GM13977 (cell line): ENCODE data around the gene KCNN3.

Source experiments
- DNase-seq: peaks from one replicate; pipeline ENCODE4 v3.0.0; 2012; ENCODE audit warnings: low spot score
- CTCF ChIP-seq: IDR thresholded peaks from 2 replicates; pipeline ENCODE4 v1.5.1; 2012; ENCODE audit warnings: mild to moderate bottlenecking, control low read depth; ENCODE audit not compliant: insufficient read depth; ENCODE audit errors: extremely low read depth, missing control alignments
- in situ Hi-C: fragments of 300-500 bp; cut with MboI; formaldehyde crosslinking; loops from one replicate; pipeline ENCODE4 v1.12.0; 2022; ENCODE audit warnings: low sequenced_read_pairs, low pct_unique_long_range_greater_than_20kb, mixed read lengths, inconsistent platforms; ENCODE audit not compliant: unreplicated experiment

KCNN3 gene

GRCh38 chr1:154669464-154670282, 200.4 kb downstream of the KCNN3 start:
- peak; percentile 92 for TF ChIP-seq CTCF
- peak; percentile 92 for DNase-seq
- in situ Hi-C loops, result loop anchor here (10.0 to 25.0 kb wide), 2 partner anchors 205 to 393 kb away; partner anchors contain the start of genes ADAM15, EFNA4 and KCNN3

- TF ChIP-seq CTCF, result no peak
- in situ Hi-C loops, result loop anchor here (10.0 to 25.0 kb wide), 2 partner anchors 209 to 396 kb away; partner anchors contain the start of genes ADAM15, EFNA4 and KCNN3
- no peak for DNase-seq
These were observed 203.9 kb downstream of the KCNN3 start for GRCh38 chr1:154666051-154666790.

- no peak for TF ChIP-seq CTCF
- in situ Hi-C loops, result loop anchor here (10.0 to 25.0 kb wide), 2 partner anchors 210 to 398 kb away; partner anchors contain the start of genes ADAM15, EFNA4 and KCNN3
These were observed 205.6 kb downstream of the KCNN3 start for GRCh38 chr1:154664331-154665002.

GRCh38 chr1:154663471-154664060, 206.5 kb downstream of the KCNN3 start:
- TF ChIP-seq CTCF, result no peak
- in situ Hi-C loops, result loop anchor here (10.0 to 25.0 kb wide), 2 partner anchors 211 to 399 kb away; partner anchors contain the start of genes ADAM15, EFNA4 and KCNN3
- DNase-seq, result no peak

More at GRCh38 chr1:154664331-154665002, 205.6 kb downstream of the KCNN3 start:
- DNase-seq, result no peak

GRCh38 chr1:154661110-154661509, 209.0 kb downstream of the KCNN3 start:
- TF ChIP-seq CTCF, result no peak
- in situ Hi-C loops, result loop anchor here (10.0 to 25.0 kb wide), 2 partner anchors 214 to 401 kb away; partner anchors contain the start of genes ADAM15, EFNA4 and KCNN3
- DNase-seq, result no peak
